ENCODE results near the gene GNB1.

GNB1 gene

GRCh38 chr1:1832820-1833219 lies 58.1 kb downstream of the GNB1 start:
- Histone ChIP-seq H3K4me1 (ENCODE audit: control insufficient read depth, insufficient read depth, low read length) (no peaks in the 10 kb centered on the region), H3K27ac (ENCODE audit: low read depth, low read length) (no peak overlapping the region), H3K27me3 (ENCODE audit: control insufficient read depth, insufficient read depth, low read length) (no peaks in the 10 kb centered on the region), H3K9ac (ENCODE audit: low read length) (no peak overlapping the region), H3K4me3 (ENCODE audit: low read length) (no peak overlapping the region), H3K36me3 (ENCODE audit: control insufficient read depth, insufficient read depth, low read length) (peaks cover 2% of the 10 kb centered on the region)

DNA sequence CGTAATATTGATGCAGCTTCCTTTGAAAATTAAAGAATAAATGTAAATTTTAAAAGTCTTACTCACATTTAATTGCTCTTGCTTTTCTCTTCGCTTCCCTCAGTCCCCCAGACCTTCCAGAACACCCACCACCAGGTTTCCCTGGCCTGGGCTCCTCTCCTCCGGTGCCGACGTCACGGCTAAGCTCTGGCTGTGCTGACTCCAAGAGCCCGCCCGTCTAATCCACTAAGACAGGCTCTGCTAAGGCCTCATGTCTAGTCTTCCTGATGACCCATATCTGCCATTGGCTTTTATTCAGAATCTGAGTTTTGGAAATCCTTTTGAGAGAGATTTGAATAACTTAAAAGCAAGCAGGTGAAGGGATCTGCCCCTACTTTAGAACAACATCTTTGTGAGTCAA lies 58.7 kb downstream of the GNB1 start:
- peaks cover 2% of the 10 kb centered on the region for H3K36me3 ChIP-seq (ENCODE audit: control insufficient read depth, insufficient read depth, low read length)
- H3K4me3 ChIP-seq (ENCODE audit: low read length), result no peak overlapping the region
- no peak overlapping the region for H3K9ac ChIP-seq (ENCODE audit: low read length)
- H3K4me1 ChIP-seq (ENCODE audit: control insufficient read depth, insufficient read depth, low read length), result no peaks in the 10 kb centered on the region
- H3K27me3 ChIP-seq (ENCODE audit: control insufficient read depth, insufficient read depth, low read length), result no peaks in the 10 kb centered on the region
- no peak overlapping the region for H3K27ac ChIP-seq (ENCODE audit: low read depth, low read length)

GRCh38 chr1:1827089-1827848 lies 63.6 kb downstream of the GNB1 start:
- Histone ChIP-seq H3K9ac (ENCODE audit: low read length) (no peak overlapping the region), H3K4me1 (ENCODE audit: control insufficient read depth, insufficient read depth, low read length) (no peaks in the 10 kb centered on the region), H3K36me3 (ENCODE audit: control insufficient read depth, insufficient read depth, low read length) (peaks cover 4% of the 10 kb centered on the region), H3K4me3 (ENCODE audit: low read length) (no peak overlapping the region), H3K27ac (ENCODE audit: low read depth, low read length) (no peak overlapping the region), H3K27me3 (ENCODE audit: control insufficient read depth, insufficient read depth, low read length) (no peaks in the 10 kb centered on the region)

- Histone ChIP-seq H3K36me3 (ENCODE audit: control insufficient read depth, insufficient read depth, low read length) (peaks cover 4% of the 10 kb centered on the region), H3K4me1 (ENCODE audit: control insufficient read depth, insufficient read depth, low read length) (no peaks in the 10 kb centered on the region), H3K9ac (ENCODE audit: low read length) (no peak overlapping the region), H3K27ac (ENCODE audit: low read depth, low read length) (no peak overlapping the region), H3K4me3 (ENCODE audit: low read length) (no peak overlapping the region), H3K27me3 (ENCODE audit: control insufficient read depth, insufficient read depth, low read length) (no peaks in the 10 kb centered on the region)
Observed at GRCh38 chr1:1826356-1827088, 64.4 kb downstream of the GNB1 start.

- Histone ChIP-seq H3K36me3 (ENCODE audit: control insufficient read depth, insufficient read depth, low read length) (peaks cover 4% of the 10 kb centered on the region), H3K4me1 (ENCODE audit: control insufficient read depth, insufficient read depth, low read length) (no peaks in the 10 kb centered on the region), H3K4me3 (ENCODE audit: low read length) (no peak overlapping the region)
Observed at GRCh38 chr1:1825217-1825616, 65.7 kb downstream of the GNB1 start.

GRCh38 chr1:1819762-1820161 lies 71.1 kb downstream of the GNB1 start:
- H3K36me3 ChIP-seq (ENCODE audit: control insufficient read depth, insufficient read depth, low read length), result peaks cover 20% of the 10 kb centered on the region
- H3K4me3 ChIP-seq (ENCODE audit: low read length), result no peak overlapping the region
- no peak overlapping the region for H3K9ac ChIP-seq (ENCODE audit: low read length)
- H3K27ac ChIP-seq (ENCODE audit: low read depth, low read length), result no peak overlapping the region
- H3K4me1 ChIP-seq (ENCODE audit: control insufficient read depth, insufficient read depth, low read length), result no peaks in the 10 kb centered on the region
- no peaks in the 10 kb centered on the region for H3K27me3 ChIP-seq (ENCODE audit: control insufficient read depth, insufficient read depth, low read length)

More at GRCh38 chr1:1825217-1825616, 65.7 kb downstream of the GNB1 start:
- Histone ChIP-seq H3K27ac (ENCODE audit: low read depth, low read length) (no peak overlapping the region), H3K9ac (ENCODE audit: low read length) (no peak overlapping the region), H3K27me3 (ENCODE audit: control insufficient read depth, insufficient read depth, low read length) (no peaks in the 10 kb centered on the region)

DNA sequence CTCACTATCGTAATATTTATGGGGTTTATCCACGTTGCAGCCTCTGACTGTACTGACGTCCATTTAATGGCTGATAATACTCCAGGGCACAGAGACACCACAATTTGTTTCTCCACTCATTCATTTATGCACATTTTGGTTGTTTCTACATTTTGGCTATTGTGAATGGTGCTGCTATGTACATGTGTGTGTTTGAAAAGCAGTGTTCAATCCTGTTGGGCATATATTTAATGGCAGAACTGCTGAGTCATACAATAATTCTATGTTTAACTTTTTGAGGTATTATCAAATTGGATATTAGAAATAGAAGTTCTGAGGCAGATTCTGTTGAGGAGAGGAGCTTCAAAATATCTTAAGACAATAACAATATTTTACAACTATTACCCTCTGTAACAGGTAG lies 73.7 kb downstream of the GNB1 start:
- H3K4me1 ChIP-seq (ENCODE audit: control insufficient read depth, insufficient read depth, low read length), result no peaks in the 10 kb centered on the region
- no peak overlapping the region for H3K4me3 ChIP-seq (ENCODE audit: low read length)
- H3K27me3 ChIP-seq (ENCODE audit: control insufficient read depth, insufficient read depth, low read length), result no peaks in the 10 kb centered on the region
- H3K36me3 ChIP-seq (ENCODE audit: control insufficient read depth, insufficient read depth, low read length), result peaks cover 25% of the 10 kb centered on the region
- H3K27ac ChIP-seq (ENCODE audit: low read depth, low read length), result no peak overlapping the region
- no peak overlapping the region for H3K9ac ChIP-seq (ENCODE audit: low read length)

- Histone ChIP-seq H3K36me3 (ENCODE audit: control insufficient read depth, insufficient read depth, low read length) (peaks cover 25% of the 10 kb centered on the region), H3K4me3 (ENCODE audit: low read length) (no peak overlapping the region), H3K27me3 (ENCODE audit: control insufficient read depth, insufficient read depth, low read length) (no peaks in the 10 kb centered on the region), H3K4me1 (ENCODE audit: control insufficient read depth, insufficient read depth, low read length) (no peaks in the 10 kb centered on the region), H3K9ac (ENCODE audit: low read length) (no peak overlapping the region), H3K27ac (ENCODE audit: low read depth, low read length) (no peak overlapping the region)
Observed at GRCh38 chr1:1815606-1816281, 75.1 kb downstream of the GNB1 start.

DNA sequence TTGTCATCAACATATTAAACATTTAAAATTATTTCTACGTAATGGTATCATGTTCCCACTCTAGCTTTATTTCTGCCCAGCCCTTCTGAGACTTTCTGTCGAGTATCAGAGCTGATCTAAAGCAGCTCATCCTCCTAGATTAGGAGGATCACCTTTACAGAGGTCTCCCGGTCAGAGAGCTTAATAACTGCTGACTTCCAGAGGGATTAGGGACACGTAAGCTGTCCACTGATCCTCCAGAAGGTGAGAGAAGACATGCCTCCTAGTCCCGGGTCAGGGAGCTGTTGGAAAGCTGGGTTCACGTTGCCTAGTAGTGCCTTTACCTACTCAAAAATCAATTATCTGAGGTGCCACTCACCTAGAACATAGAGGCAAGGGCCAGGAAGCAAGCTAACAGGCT lies 81.4 kb downstream of the GNB1 start:
- no peak overlapping the region for H3K27ac ChIP-seq (ENCODE audit: low read depth, low read length)
- H3K36me3 ChIP-seq (ENCODE audit: control insufficient read depth, insufficient read depth, low read length), result peaks cover 14% of the 10 kb centered on the region
- no peaks in the 10 kb centered on the region for H3K4me1 ChIP-seq (ENCODE audit: control insufficient read depth, insufficient read depth, low read length)
- H3K9ac ChIP-seq (ENCODE audit: low read length), result no peak overlapping the region
- H3K4me3 ChIP-seq (ENCODE audit: low read length), result no peak overlapping the region
- H3K27me3 ChIP-seq (ENCODE audit: control insufficient read depth, insufficient read depth, low read length), result no peaks in the 10 kb centered on the region

DNA sequence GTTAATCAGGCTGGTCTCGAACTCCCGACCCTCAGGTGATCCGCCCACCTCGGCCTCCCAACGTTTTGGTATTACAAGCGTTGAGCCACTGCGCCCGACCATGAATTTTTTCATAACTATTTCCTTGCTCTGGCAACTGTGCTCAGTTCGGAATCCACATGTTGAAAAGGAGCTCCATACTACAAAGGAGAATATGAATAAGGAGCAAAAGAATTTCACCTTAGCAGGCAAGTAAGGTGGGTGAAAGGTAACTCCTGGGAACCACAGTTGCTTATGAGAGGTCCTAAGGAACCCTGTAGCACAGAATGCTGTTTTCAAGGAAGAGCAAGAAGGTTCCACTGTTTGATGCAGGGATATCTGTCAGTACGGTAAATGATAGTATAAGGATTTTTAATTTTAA lies 82.7 kb downstream of the GNB1 start:
- H3K4me1 ChIP-seq (ENCODE audit: control insufficient read depth, insufficient read depth, low read length), result no peaks in the 10 kb centered on the region
- H3K9ac ChIP-seq (ENCODE audit: low read length), result no peak overlapping the region
- no peaks in the 10 kb centered on the region for H3K27me3 ChIP-seq (ENCODE audit: control insufficient read depth, insufficient read depth, low read length)
- no peak overlapping the region for H3K4me3 ChIP-seq (ENCODE audit: low read length)
- H3K27ac ChIP-seq (ENCODE audit: low read depth, low read length), result no peak overlapping the region
- peaks cover 14% of the 10 kb centered on the region for H3K36me3 ChIP-seq (ENCODE audit: control insufficient read depth, insufficient read depth, low read length)

DNA sequence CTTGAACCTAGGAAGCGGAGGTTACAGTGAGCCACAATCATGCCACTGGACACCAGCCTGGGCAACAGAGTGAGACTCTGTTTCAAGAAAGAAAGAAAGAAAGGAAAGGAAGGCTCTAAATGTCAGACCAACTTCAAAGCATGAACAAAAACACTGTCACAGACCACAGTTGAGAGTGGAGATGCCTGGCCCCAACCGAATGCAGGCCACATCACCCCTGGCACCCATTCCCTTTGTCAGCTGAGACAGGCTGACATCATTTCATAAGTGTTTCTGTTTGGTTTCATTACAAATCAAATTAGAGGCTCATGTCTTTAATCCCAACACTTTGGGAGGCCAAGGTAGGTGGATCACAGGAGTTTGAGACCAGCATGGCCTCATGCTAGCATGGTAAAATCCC lies 84.0 kb downstream of the GNB1 start:
- Histone ChIP-seq H3K4me3 (ENCODE audit: low read length) (no peak overlapping the region), H3K4me1 (ENCODE audit: control insufficient read depth, insufficient read depth, low read length) (no peaks in the 10 kb centered on the region), H3K36me3 (ENCODE audit: control insufficient read depth, insufficient read depth, low read length) (peaks cover 16% of the 10 kb centered on the region), H3K9ac (ENCODE audit: low read length) (no peak overlapping the region), H3K27me3 (ENCODE audit: control insufficient read depth, insufficient read depth, low read length) (no peaks in the 10 kb centered on the region), H3K27ac (ENCODE audit: low read depth, low read length) (no peak overlapping the region)

GRCh38 chr1:1804301-1804700 lies 86.6 kb downstream of the GNB1 start:
- no peaks in the 10 kb centered on the region for H3K4me1 ChIP-seq (ENCODE audit: control insufficient read depth, insufficient read depth, low read length)
- H3K4me3 ChIP-seq (ENCODE audit: low read length), result no peak overlapping the region
- H3K27me3 ChIP-seq (ENCODE audit: control insufficient read depth, insufficient read depth, low read length), result no peaks in the 10 kb centered on the region
- no peak overlapping the region for H3K27ac ChIP-seq (ENCODE audit: low read depth, low read length)
- peaks cover 16% of the 10 kb centered on the region for H3K36me3 ChIP-seq (ENCODE audit: control insufficient read depth, insufficient read depth, low read length)
- no peak overlapping the region for H3K9ac ChIP-seq (ENCODE audit: low read length)
